Stomach (tissue), 4 donors: ENCODE results near the gene MCHR1.

ENCODE experiments used
- CTCF ChIP-seq, 7 experiments: fragments of 450-650 bp in 4 of 7; fragments of 200-600 bp in 3 of 7; sonication (generic) in 3 of 7; IDR thresholded peaks; one replicate each; pipeline ENCODE4 v1.5.1; 2016 to 2019; ENCODE audit warnings: antibody characterized with exemption in 7 of 7, control low read depth in 2 of 7, mild to moderate bottlenecking in 1 of 7
- EP300 ChIP-seq: sonication (generic); formaldehyde crosslinking; IDR thresholded peaks from one replicate; pipeline ENCODE4 v1.6.1; 2017; ENCODE audit warnings: antibody characterized with exemption
- POLR2A ChIP-seq, 4 donors: fragments of 450-650 bp; IDR thresholded peaks; one replicate each; pipeline ENCODE4 v1.6.1; 2016; ENCODE audit warnings: antibody characterized with exemption in 4 of 4, control low read depth in 2 of 4, mild to moderate bottlenecking in 1 of 4, moderate library complexity in 1 of 4
- POLR2AphosphoS5 ChIP-seq, 3 donors: sonication (generic); formaldehyde crosslinking; IDR thresholded peaks; one replicate each; pipeline ENCODE4 v1.6.1; 2016; ENCODE audit warnings: antibody characterized with exemption in 3 of 3

- TF ChIP-seq CTCF (IDR thresholded peaks at IDR 0.05) (no peak), POLR2AphosphoS5 (IDR thresholded peaks at IDR 0.05) (no peak), POLR2A (IDR thresholded peaks at IDR 0.05) (no peak), EP300 (no peak)
These were observed 46.2 kb upstream of the MCHR1 start for GRCh38 chr22:40633036-40633435.
